Thyroid gland (tissue), 4 donors: Measurements from ENCODE around the gene MAP2K2.

Source experiments
- CTCF ChIP-seq, 6 experiments: fragments of 200-600 bp in 3 of 6; fragments of 450-650 bp in 3 of 6; sonication (generic) in 3 of 6; IDR thresholded peaks; one replicate each; pipeline ENCODE4 v1.5.1; 2016 to 2019; ENCODE audit warnings: antibody characterized with exemption in 6 of 6, mild to moderate bottlenecking in 2 of 6, inconsistent platforms in 1 of 6, moderate library complexity in 1 of 6
- POLR2A ChIP-seq, 2 donors: fragments of 450-650 bp; IDR thresholded peaks; one replicate each; pipeline ENCODE4 v1.6.1; 2017; ENCODE audit warnings: antibody characterized with exemption in 2 of 2, mild to moderate bottlenecking in 2 of 2, moderate library complexity in 1 of 2

- TF ChIP-seq POLR2A (IDR thresholded peaks at IDR 0.05) (no peak), CTCF (IDR thresholded peaks at IDR 0.05) (no peak)
These were observed 72.5 kb downstream of the MAP2K2 start for GRCh38 chr19:4051175-4052101.
